NCI-H1417 treated with DMSO at 0.1 percent for 48 hours (cell line): Measurements from ENCODE around the gene POU2F3.
"Not testable (repeated sequence)": the region's sequence is repeated elsewhere in the genome, so short reads cannot be mapped to it uniquely, and the experiment has no call there.

Source experiments
- DNase-seq: peaks from one replicate; lab custom pipeline; 2025; lab: John Stamatoyannopoulos, UW

POU2F3 gene

DNA sequence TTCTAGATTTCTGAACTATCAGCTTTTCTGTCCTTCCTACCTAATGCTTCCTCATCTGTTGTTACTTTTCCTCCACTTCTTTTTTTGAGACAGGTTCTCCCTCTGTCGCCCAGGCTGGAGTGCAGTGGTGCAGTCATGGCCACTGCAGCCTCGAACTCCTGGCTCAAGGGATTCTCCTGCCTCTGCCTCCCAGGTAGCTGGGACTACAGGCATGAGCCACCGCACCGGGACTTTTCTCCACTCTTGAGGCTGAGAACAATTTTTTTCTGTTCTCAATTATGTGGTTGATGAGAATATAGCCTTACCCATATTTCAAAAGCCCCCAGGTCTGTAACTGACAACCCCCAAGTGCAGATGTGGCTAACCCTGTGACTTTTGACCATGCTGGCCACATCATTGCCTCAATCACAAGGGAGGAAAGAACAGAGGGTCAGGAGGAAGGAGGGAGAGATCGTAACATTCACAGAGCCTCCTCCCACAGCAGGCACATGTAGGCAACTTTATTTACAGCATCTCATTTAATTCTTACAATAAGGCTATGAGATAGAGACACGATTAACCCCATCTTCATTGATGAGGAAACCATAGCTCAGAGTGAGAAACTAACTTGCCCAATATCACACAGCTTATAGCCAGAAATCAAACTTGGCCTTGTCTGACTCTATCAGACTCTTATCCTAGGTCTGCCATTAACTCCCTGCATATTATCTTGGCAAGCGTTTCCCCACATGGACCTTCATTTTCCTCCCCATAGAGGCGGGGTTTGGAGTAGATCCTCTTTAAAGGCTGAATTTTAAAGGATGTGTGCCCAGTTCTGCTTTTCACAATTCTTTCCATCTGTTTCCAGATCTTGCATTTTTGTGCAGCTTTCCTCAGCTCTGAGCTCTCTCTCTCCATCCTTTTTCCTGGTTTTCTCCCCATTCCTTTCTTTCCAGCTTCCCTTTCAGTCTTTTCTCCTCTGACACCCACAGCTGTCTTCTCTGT lies 9.6 kb downstream of the POU2F3 start:
- DNase-seq: no peak

DNA sequence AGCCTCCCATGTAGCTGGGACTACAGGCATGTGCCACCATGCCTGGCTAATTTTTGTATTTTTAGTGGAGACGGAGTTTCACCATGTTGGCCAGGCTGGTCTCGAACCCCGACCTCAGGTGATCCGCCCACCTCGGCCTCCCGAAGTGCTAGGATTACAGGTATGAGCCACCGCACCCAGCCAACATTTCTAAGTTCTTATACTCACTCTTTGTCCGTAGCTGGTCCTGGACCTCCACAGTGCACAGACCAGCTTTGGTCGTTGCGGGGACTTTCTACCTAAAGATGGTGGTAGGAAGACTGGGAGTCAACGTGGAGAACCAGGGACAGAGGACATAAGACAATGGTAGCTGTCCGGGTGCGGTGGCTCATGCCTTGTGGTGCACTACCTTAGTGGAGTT lies 13.4 kb downstream of the POU2F3 start:
- not testable (repeated sequence) for DNase-seq

DNA sequence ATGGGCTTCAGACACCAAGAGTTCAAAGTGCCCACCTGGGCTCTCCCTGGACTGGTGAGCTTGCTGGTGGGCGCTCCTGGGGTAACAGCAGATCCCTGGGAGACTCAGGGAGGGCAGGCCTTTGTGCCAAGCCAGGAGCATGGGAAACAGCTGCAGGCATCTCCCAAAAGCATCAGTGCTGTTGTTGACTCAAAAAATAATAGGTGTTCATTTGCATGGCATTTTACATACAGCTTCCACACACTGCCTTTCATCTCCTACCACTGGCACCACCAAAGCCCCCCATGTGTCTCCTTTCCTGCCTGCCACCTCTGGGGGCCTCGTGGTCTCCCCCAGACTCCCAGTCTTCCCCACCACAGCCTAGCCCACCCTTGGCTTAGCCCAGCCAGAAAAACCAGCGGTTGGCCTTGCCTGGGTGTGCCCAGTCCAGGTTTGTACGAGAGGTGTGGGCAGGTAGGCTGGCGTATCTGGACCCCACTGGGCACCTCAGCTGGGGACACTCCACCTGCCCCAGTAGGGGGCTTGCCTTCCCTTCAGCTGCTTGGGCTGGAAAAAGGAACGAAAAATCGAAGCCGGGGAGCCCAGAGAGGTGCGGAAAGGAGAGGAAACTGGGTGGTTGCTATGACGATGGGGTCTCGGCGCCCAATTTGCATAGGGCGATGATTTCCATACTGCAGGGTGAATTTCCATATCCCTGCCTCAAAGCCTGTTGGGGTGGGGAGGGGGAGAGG lies 15.0 kb downstream of the POU2F3 start:
- no peak for DNase-seq

DNA sequence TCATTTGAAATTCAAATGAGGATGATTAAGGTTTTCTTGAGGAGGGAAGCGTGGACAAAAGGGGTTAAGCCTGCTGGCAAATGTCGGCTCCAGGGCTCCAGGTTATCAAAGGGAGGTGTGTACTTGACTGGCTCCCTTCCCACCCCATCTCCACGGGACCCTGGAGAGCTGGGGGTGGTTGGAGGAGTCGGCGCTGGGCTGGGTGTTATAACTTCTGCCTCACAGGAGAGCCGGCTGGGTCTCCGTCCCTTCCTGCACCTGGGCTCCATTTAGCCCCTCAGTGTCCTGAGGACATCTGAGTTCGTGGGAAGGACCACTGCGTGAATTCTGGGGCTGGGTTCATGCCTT lies 15.6 kb downstream of the POU2F3 start:
- no peak for DNase-seq

DNA sequence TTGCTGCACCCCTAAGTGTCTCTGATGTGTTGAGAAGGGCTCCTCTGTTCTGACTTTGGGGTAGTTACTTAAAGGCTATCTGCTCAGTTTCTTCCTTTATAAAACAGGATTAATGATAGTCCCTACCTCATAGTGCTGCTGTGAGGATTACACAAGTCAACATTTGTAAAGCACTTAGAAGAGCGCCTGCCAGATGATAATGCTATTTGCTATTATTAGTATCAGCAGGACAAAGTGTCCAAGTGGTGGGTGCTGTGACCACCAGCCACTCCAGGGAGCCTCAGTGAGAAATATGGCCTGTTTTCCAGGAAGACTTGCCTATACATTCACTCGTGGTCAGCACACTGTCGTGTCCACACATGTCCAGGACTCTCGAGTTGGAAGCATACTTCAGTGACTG lies 16.2 kb downstream of the POU2F3 start:
- no peak for DNase-seq

GRCh38 chr11:120256779-120257178 lies 16.8 kb downstream of the POU2F3 start:
- DNase-seq: no peak

GRCh38 chr11:120257346-120257745 lies 17.4 kb downstream of the POU2F3 start:
- DNase-seq: no peak

DNA sequence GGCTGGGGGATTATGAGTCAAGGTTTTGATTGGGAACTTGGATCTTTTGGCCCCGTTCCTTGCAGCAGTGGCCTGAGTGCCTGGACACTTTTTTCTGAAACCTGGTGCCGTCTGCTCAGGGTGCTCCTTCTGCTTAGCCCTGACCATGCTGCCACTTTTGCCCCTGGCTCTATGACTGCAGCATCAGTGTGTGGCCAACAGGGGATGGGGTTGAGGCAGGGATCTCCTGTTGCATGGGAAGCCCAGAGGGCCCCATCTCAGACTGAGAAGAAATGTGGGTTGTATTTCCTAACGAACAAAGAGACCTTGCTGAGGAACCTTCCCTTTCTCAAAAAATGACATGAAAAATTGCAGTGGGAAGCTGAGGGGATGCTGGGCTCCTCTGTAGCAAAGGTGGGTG lies 18.7 kb downstream of the POU2F3 start:
- no peak for DNase-seq

DNA sequence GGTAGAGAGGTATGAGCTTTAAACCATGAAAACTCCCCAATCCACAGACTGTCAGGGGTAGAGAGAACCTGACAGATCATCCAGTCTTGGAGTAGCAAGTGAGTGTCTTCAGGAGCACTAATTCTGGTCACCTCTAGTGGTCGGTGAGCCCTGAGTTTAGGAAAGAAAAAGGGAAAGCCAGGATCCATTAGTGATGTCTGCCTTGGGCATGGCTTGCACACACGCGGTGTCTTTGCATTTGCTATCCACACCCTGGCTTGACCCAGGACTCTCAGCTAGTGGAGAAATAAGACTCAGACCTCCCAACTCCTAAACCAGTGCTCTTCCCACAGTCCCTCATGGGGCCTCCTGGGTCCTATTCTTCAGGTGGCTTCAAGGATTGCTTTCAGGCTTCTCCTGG lies 19.3 kb downstream of the POU2F3 start:
- DNase-seq: no peak

GRCh38 chr11:120259988-120260565 lies 20.1 kb downstream of the POU2F3 start:
- no peak for DNase-seq

- DNase-seq: no peak
Measured at GRCh38 chr11:120260616-120261015, 20.7 kb downstream of the POU2F3 start.

DNA sequence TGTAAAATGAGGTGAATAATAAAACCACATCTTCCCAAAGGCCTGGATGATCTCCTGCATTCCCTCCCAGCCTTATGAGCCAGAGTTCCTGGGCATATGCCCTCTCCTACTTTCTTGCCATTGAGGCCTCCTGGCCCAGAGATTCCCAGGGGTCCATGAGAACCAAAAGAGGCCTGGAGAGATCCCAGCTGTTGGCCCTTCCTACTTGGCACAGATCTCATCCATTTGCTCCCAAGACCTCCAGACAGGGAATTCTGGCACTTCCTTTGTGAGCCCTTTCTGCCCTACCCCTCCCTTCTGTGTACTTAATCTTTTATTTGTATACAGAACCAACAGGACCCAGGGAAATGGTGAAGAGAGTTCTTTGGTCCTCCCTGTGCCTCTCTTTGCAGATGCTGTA lies 21.4 kb downstream of the POU2F3 start:
- no peak for DNase-seq

DNA sequence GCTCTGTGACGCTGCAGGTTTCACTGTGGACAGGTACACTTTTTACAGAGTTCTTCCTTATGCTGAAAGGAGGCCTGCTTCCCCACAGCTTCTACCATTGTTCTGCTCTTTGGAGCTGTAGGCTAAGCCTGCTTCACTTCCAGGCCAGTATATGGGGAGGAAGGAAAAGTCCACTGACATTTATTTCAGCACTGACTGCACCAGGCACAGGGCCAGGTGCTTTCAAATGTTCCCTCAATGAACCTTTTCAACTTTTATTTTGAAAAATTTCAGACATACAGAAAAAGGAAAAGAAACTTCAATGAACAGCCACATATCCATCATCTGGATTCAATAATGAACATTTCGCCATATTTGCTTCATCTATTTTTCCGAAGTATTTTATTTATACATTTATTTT lies 22.0 kb downstream of the POU2F3 start:
- no peak for DNase-seq

DNA sequence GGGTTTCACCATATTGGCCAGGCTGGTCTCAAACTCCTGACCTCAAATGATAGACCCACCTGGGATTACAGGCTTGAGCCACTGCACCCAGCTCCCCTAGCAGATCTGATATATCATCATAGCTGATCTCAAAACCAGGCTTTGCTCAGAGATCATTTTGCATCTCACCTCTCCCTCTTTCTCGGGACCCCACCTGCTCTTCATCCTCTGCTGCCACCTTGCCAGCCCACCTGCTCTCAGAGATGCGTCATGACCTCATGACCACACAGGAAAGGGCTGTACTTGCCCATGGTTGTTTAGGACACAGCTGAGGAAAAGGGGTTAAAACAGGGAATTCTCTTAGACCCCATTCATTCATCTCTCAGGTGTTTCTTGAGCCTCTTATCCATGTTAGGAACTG lies 27.4 kb downstream of the POU2F3 start:
- DNase-seq: no peak

- DNase-seq: no peak
Measured at GRCh38 chr11:120268686-120269085, 28.7 kb downstream of the POU2F3 start.

- DNase-seq: no peak
Measured at GRCh38 chr11:120270386-120270785, 30.4 kb downstream of the POU2F3 start.

GRCh38 chr11:120271672-120272071 lies 31.7 kb downstream of the POU2F3 start:
- DNase-seq: no peak

GRCh38 chr11:120272303-120272702 lies 32.4 kb downstream of the POU2F3 start:
- no peak for DNase-seq

DNA sequence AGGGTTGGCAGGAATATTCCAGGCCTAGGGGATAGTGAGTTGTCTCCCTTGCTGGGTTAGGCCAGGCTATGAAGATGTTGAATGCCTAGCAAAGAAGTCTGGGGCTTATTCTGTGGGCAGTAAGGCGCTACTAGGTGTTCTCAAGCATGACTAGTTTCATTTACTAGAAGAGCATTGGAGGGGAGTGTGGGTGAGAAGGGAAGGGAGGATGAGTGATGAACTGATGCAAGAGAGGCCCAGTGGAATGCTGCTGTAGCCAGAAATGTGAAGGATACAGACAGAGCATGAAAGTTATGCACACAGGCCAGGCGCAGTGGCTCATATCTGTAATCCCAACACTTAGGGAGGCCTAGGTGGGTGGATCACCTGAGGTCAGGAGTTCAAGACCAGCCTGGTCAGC lies 33.5 kb downstream of the POU2F3 start:
- no peak for DNase-seq

- not testable (repeated sequence) for DNase-seq
Measured at GRCh38 chr11:120273956-120274355, 34.0 kb downstream of the POU2F3 start.

DNA sequence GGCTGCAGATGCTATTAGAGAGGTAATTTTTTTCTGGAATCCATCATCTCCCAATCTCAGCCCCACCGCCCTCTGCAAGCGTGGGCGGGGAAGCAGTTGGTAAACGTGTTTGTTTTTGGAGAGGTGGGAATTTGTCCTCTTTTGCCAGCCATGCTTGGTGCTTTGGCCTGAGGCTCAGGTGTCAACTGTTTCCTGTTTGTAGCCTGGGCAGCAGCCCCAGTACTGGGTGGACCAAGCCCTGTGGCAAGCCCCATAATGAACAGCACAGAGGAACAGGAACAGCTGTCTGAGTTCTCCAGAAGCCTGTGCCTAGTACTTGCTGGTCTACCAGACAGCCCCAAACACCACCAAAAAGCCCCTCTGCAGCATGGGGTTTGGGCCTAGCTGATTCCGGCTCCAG lies 39.6 kb downstream of the POU2F3 start:
- no peak for DNase-seq

- DNase-seq: no peak
Measured at GRCh38 chr11:120280600-120281051, 40.7 kb downstream of the POU2F3 start.
